Retinal pigment epithelial cell (primary cell): ENCODE measurements around the gene CTNNA2.

ENCODE experiments used
- DNase-seq: peaks from one replicate; pipeline ENCODE4 v3.0.0-alpha.2; 2010; ENCODE audit warnings: low read depth
- H3K4me3 ChIP-seq: 2 replicates; pipeline ENCODE4 v1.5.1; 2011; ENCODE audit warnings: mild to moderate bottlenecking, low read length, control low read depth, moderate library complexity
- TF ChIP-seq, protein P1 (sequence below): conservative IDR thresholded peaks from 2 replicates; pipeline ENCODE4 v1.5.1; 2011; ENCODE audit warnings: low read depth, low read length, control low read depth, inconsistent platforms

Gene CTNNA2

GRCh38 chr2:79855264-79856006 is 342.6 kb downstream of the CTNNA2 start:
- no peak overlapping the region for H3K4me3 ChIP-seq
- TF ChIP-seq, protein P1, sequence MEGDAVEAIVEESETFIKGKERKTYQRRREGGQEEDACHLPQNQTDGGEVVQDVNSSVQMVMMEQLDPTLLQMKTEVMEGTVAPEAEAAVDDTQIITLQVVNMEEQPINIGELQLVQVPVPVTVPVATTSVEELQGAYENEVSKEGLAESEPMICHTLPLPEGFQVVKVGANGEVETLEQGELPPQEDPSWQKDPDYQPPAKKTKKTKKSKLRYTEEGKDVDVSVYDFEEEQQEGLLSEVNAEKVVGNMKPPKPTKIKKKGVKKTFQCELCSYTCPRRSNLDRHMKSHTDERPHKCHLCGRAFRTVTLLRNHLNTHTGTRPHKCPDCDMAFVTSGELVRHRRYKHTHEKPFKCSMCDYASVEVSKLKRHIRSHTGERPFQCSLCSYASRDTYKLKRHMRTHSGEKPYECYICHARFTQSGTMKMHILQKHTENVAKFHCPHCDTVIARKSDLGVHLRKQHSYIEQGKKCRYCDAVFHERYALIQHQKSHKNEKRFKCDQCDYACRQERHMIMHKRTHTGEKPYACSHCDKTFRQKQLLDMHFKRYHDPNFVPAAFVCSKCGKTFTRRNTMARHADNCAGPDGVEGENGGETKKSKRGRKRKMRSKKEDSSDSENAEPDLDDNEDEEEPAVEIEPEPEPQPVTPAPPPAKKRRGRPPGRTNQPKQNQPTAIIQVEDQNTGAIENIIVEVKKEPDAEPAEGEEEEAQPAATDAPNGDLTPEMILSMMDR: peak; percentile 36
- no peak for DNase-seq

DNA sequence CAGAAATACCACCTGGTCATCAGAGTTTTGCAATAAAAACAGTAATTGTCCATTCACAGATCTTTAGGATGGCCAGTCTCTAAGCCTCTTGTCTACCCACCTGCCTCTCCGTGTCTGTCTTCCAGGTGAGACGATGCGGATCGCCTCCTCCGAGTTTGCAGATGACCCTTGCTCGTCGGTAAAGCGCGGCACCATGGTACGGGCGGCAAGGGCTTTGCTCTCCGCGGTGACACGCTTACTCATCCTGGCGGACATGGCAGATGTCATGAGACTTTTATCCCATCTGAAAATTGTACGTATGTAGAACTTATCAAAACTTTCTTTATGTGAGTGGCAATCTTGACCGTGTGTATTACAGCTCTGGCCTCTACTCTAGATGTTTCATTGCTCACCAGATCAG is 345.0 kb downstream of the CTNNA2 start:
- TF ChIP-seq, protein P1: no peak
- no peak overlapping the region for H3K4me3 ChIP-seq
- no peak for DNase-seq

- H3K4me3 ChIP-seq: no peak overlapping the region
- DNase-seq: peak; percentile 1
- TF ChIP-seq, protein P1: peak; percentile 70
Observed at GRCh38 chr2:79860228-79861058, 347.6 kb downstream of the CTNNA2 start.

DNA sequence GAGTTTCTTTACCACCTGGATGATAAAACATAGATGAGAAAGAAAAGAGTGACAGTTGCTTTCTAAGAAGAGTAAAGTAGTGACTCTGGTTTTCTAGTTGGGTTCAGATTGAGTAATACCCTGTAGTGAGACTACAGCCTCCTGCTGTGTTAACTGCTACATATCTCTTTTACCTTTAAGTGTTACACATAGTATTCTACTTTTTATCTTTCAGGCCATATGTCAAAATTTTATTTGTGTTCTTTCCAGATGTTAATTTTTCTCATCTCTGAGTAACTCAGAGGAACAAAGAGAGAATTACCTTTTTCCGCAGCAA is 348.2 kb downstream of the CTNNA2 start:
- no peak overlapping the region for H3K4me3 ChIP-seq
- DNase-seq: no peak
- TF ChIP-seq, protein P1: no peak

- no peak for DNase-seq
- TF ChIP-seq, protein P1: no peak
- no peak overlapping the region for H3K4me3 ChIP-seq
Observed at GRCh38 chr2:79862756-79863155, 349.9 kb downstream of the CTNNA2 start.

GRCh38 chr2:79872656-79873055 is 359.8 kb downstream of the CTNNA2 start:
- H3K4me3 ChIP-seq: no peak overlapping the region
- TF ChIP-seq, protein P1: no peak
- no peak for DNase-seq

DNA sequence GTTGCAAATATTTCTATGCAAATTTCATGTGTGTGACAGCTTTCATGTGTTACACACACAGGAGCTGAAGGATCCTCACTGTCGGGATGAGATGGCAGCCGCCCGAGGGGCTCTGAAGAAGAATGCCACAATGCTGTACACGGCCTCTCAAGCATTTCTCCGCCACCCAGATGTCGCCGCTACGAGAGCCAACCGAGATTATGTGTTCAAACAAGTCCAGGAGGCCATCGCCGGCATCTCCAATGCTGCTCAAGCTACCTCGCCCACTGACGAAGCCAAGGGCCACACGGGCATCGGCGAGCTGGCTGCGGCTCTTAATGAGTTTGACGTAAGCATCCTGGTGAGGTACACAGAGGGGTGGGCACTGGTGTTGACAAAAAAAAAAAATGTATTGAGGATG is 361.2 kb downstream of the CTNNA2 start:
- H3K4me3 ChIP-seq: no peak overlapping the region
- no peak for DNase-seq
- TF ChIP-seq, protein P1: no peak
